HG02840 (cell line): ENCODE results near the gene CELF2.
"Not testable (repeated sequence)": the region's sequence is repeated elsewhere in the genome, so short reads cannot be mapped to it uniquely, and the experiment has no call there.

Source experiments
- ATAC-seq: cut with Tn5 transposase; IDR thresholded peaks from one replicate; pipeline ENCODE4 v1.9.1; 2021; ENCODE audit warnings: mild to moderate bottlenecking, moderate library complexity, moderate number of reproducible peaks; ENCODE audit not compliant: unreplicated experiment, low FRiP score

Gene CELF2

GRCh38 chr10:11353006-11353896 lies 335.6 kb downstream of the CELF2 start:
- no peak for ATAC-seq

GRCh38 chr10:11354823-11355222 lies 337.2 kb downstream of the CELF2 start:
- no peak for ATAC-seq

GRCh38 chr10:11355592-11355991 lies 337.9 kb downstream of the CELF2 start:
- no peak for ATAC-seq

- ATAC-seq, result no peak
Measured at GRCh38 chr10:11357439-11357838, 339.8 kb downstream of the CELF2 start.

- ATAC-seq, result no peak
Measured at GRCh38 chr10:11358011-11358410, 340.3 kb downstream of the CELF2 start.

- ATAC-seq, result no peak
Measured at GRCh38 chr10:11358923-11359575, 341.4 kb downstream of the CELF2 start.

- ATAC-seq, result no peak
Measured at GRCh38 chr10:11359869-11360268, 342.2 kb downstream of the CELF2 start.

- no peak for ATAC-seq
Measured at GRCh38 chr10:11363497-11363896, 345.8 kb downstream of the CELF2 start.

- no peak for ATAC-seq
Measured at GRCh38 chr10:11364241-11364640, 346.6 kb downstream of the CELF2 start.

- ATAC-seq, result not testable (repeated sequence)
Measured at GRCh38 chr10:11366889-11367288, 349.2 kb downstream of the CELF2 start.

GRCh38 chr10:11367505-11367904 lies 349.8 kb downstream of the CELF2 start:
- ATAC-seq, result no peak

GRCh38 chr10:11373717-11374171 lies 356.1 kb downstream of the CELF2 start:
- no peak for ATAC-seq

GRCh38 chr10:11377267-11377666 lies 359.6 kb downstream of the CELF2 start:
- no peak for ATAC-seq

- ATAC-seq, result no peak
Measured at GRCh38 chr10:11378835-11379234, 361.2 kb downstream of the CELF2 start.

GRCh38 chr10:11379771-11380170 lies 362.1 kb downstream of the CELF2 start:
- no peak for ATAC-seq

- no peak for ATAC-seq
Measured at GRCh38 chr10:11381023-11381422, 363.4 kb downstream of the CELF2 start.

- no peak for ATAC-seq
Measured at GRCh38 chr10:11381511-11381910, 363.8 kb downstream of the CELF2 start.

- ATAC-seq, result no peak
Measured at GRCh38 chr10:11382187-11382586, 364.5 kb downstream of the CELF2 start.

- ATAC-seq, result no peak
Measured at GRCh38 chr10:11386044-11386443, 368.4 kb downstream of the CELF2 start.
